Thoracic aorta (tissue), 2 donors: ENCODE measurements around the gene DMRT1. TPM values are rescaled to one million over a fixed set of nuclear protein-coding genes. Genes with fewer than 3 reads are reported as not detected.

ENCODE experiments used
- ATAC-seq: fragments of 150-250 bp; one replicate; pipeline ENCODE4 v1.8.0; 2017; ENCODE audit warnings: low read depth; ENCODE audit not compliant: insufficient number of reproducible peaks, low FRiP score
- DNase-seq: peaks from one replicate; pipeline ENCODE4 v3.0.0-alpha.2; 2020; ENCODE audit warnings: low spot score
- H3K27ac ChIP-seq, 2 donors: fragments of 200-600 bp; sonication (generic); 1 replicate in 1 of 2; 2 replicates in 1 of 2; pipeline ENCODE4 v1.5.1; 2016; ENCODE audit warnings: mild to moderate bottlenecking in 2 of 2, moderate library complexity in 2 of 2
- H3K27me3 ChIP-seq: fragments of 200-600 bp; sonication (generic); replicated peaks from 2 replicates; pipeline ENCODE4 v1.6.0; 2016; ENCODE audit warnings: mild to moderate bottlenecking; ENCODE audit not compliant: insufficient read depth
- H3K36me3 ChIP-seq: fragments of 200-600 bp; sonication (generic); one replicate; pipeline ENCODE4 v1.5.1; 2016
- H3K4me1 ChIP-seq, 2 donors: fragments of 200-600 bp; sonication (generic); 1 replicate in 1 of 2; 2 replicates in 1 of 2; pipeline versions ENCODE4 v1.5.1 to v1.6.0; 2016; ENCODE audit warnings: low read depth in 2 of 2, mild to moderate bottlenecking in 1 of 2; ENCODE audit not compliant: control insufficient read depth in 1 of 2
- H3K4me3 ChIP-seq: fragments of 200-600 bp; sonication (generic); 2 replicates; pipeline ENCODE4 v1.5.1; 2016; ENCODE audit warnings: mild to moderate bottlenecking
- H3K9me3 ChIP-seq: fragments of 200-600 bp; sonication (generic); 2 replicates; pipeline ENCODE4 v1.5.1; 2016
- total RNA-seq, 2 donors: library from RNA; depleted of rRNA; stranded (reverse); fragments of >200 nt; gene quantifications; one replicate each; pipeline versions ENCODE4 v1.1.0 to v1.2.3, GENCODE V29; 2016
- TF ChIP-seq, protein P1 (sequence below): fragments of 200-600 bp; sonication (generic); IDR thresholded peaks from one replicate; pipeline ENCODE4 v1.5.1; 2019; ENCODE audit warnings: antibody characterized with exemption

The DMRT1 gene
- total RNA-seq, 2 donors from 2014 or later, result not detected

DNA sequence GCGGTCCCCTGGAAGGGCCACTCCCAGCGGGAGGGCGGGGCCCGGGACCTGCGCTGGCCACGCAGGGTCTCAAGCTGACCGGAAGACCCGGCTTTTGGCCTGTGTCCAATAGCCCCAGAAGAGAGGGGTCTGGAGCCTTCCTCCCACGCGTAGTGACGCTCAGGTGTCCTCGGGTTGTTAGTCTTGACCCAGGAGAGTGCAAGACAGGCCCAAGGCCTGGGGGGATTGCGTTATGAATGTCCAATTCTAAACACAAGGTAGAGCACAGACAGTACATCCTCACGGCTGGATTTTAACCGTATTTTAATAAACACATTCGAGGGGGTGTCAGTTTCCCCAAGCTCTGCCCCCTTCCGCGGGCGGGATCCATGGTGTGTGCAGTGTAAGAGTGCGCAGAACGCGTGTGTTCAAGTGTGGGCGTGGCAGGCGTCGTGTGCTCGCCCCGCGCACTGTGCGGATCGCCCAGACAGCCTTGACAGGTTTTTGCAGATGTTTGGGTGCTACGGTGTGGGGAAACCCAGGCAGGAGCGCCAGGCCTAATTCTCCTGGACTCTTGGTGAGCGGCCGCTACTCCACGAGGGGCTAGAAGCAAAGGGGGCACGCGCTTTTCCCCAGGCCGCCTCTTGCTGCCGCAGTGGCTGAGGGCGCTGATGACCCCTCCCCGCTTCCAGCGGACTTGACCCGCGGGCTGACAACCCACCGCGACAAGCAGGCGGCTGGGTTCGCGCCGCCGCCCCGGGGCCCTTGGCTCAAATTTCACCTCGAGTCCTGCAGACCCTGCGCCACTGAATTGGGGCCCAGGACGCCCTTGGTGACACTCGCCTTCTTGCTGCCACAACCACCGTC is 128.9 kb downstream of the DMRT1 start:
- DNase-seq (no peak), ATAC-seq (no peak)
- no peak overlapping the region for H3K27ac ChIP-seq
- H3K4me1 ChIP-seq, result peaks cover 9 to 19% of the 10 kb centered on the region in 2 donors
- no peak overlapping the region for H3K4me3 ChIP-seq
- H3K9me3 ChIP-seq, result no peaks in the 10 kb centered on the region
- no peaks in the 10 kb centered on the region for H3K36me3 ChIP-seq
- peaks cover 31% of the 10 kb centered on the region for H3K27me3 ChIP-seq
- TF ChIP-seq, protein P1, sequence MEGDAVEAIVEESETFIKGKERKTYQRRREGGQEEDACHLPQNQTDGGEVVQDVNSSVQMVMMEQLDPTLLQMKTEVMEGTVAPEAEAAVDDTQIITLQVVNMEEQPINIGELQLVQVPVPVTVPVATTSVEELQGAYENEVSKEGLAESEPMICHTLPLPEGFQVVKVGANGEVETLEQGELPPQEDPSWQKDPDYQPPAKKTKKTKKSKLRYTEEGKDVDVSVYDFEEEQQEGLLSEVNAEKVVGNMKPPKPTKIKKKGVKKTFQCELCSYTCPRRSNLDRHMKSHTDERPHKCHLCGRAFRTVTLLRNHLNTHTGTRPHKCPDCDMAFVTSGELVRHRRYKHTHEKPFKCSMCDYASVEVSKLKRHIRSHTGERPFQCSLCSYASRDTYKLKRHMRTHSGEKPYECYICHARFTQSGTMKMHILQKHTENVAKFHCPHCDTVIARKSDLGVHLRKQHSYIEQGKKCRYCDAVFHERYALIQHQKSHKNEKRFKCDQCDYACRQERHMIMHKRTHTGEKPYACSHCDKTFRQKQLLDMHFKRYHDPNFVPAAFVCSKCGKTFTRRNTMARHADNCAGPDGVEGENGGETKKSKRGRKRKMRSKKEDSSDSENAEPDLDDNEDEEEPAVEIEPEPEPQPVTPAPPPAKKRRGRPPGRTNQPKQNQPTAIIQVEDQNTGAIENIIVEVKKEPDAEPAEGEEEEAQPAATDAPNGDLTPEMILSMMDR, result no peak

DNA sequence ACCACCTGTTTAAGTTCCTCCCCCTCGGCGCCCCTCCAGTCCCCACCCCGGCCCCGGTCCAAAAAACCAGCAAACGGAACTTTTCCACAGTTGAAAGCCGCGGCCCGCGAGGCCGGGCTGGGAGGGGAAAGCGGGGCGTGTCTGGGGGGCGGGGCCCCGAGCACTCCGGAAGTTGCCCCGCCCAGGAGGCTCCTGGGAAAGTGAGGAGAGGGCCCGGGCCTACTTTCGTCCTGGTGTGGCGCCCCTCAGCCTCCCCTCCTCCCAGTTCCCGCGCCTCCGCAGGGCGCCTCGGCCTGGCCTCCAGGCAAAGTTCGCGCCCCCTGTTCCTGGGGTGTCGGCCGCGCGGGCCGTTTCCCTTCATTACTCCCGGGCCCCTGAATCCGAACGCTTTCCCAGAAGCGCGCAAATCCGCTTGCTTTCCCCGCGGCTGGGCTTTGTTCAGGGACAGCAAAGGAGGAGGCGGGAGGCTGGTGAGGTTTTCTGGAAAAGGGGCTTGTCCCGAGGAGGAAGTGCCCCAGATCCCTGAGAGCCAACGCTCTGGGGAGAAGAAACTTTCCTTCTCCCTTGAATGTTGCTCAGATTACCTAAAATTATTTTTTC is 130.5 kb downstream of the DMRT1 start:
- Histone ChIP-seq H3K4me1 (peaks cover 14 to 24% of the 10 kb centered on the region in 2 donors), H3K9me3 (no peaks in the 10 kb centered on the region), H3K27me3 (peaks cover 31% of the 10 kb centered on the region), H3K36me3 (no peaks in the 10 kb centered on the region), H3K4me3 (peak overlapping the region; percentile 64), H3K27ac (no peak overlapping the region)
- DNase-seq (no peak), ATAC-seq (no peak)
- TF ChIP-seq, protein P1, result no peak

DNA sequence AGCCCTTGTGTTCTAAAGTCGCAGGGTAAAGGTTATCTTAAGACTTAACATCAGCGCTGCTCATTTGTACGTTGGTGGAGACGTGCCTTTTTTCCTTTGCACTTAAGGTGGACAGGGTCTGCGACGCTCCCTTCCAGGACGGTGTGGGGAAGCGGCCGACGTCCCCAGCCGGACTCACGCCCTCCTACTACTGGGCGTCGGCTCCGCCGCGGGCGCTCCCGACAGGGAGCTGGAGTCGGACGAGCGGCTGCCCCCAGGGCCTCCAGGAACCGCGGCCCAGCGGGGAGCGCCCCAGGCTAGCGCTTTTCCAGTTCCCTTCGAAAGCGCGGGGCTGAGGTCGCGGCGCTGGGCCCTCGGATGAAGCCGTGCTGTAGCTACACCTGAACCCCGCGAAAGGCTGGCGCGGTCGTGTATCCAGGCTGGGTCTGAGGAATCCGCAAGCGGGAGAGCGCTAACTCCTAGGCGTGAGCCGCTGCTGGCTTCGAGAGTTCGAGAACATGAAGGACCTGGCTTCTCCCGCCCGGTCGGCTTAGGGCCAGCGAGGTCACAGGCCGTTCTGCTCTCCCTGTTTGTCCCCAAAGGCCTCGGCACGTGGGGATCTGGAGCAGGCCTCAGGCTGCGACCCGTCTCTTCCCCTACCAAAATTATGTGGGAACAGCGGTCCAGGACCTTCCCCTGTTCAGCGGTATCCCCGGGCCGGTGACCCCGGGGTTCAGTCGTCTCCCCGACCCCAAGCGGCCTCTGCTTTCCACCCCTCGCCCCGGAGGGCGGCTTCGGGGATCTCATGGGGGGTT is 131.2 kb downstream of the DMRT1 start:
- no peaks in the 10 kb centered on the region for H3K9me3 ChIP-seq
- no peaks in the 10 kb centered on the region for H3K36me3 ChIP-seq
- H3K4me3 ChIP-seq, result peak overlapping the region; percentile 64
- ATAC-seq (no peak), DNase-seq (no peak)
- peaks cover 14 to 24% of the 10 kb centered on the region in 2 donors for H3K4me1 ChIP-seq
- TF ChIP-seq, protein P1, result no peak
- peaks cover 31% of the 10 kb centered on the region for H3K27me3 ChIP-seq
- H3K27ac ChIP-seq, result no peak overlapping the region

DNA sequence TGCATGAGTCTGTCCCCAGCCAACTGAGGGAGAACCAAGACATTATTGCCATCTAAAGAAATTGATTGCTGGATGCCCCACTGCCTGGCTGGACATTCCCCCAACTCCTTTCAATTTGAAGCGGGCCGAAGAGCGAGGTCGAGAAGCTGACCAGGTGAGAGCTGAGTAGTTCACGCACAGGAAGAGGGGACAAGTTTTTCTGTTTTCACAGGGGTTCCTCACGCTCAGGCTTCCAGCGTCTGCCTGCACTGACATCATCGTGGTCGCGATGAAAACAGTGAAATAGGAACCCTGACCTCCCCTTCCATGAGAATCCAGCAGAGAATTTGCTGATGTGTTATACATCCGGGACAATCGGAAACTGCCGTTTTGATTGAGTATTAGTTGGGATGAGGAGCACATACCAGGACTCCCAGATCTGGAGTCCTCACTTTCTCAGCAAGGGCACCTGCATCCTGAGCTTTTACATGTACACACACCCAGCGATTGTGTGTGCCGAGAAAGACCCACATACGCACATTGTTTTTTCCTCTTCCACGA is 131.9 kb downstream of the DMRT1 start:
- H3K4me3 ChIP-seq, result no peak overlapping the region

More for the DNA sequence above, 131.9 kb downstream of the DMRT1 start:
- TF ChIP-seq, protein P1, result no peak
- DNase-seq (no peak), ATAC-seq (no peak)
- no peaks in the 10 kb centered on the region for H3K9me3 ChIP-seq
- H3K27me3 ChIP-seq, result peaks cover 31% of the 10 kb centered on the region
- no peak overlapping the region for H3K27ac ChIP-seq
- H3K4me1 ChIP-seq, result peaks cover 14 to 24% of the 10 kb centered on the region in 2 donors
- no peaks in the 10 kb centered on the region for H3K36me3 ChIP-seq
